Epithelial cell of proximal tubule (primary cell): ENCODE data around the gene MARCHF2. TPM values are rescaled to one million over a fixed set of nuclear protein-coding genes. Genes with fewer than 3 reads are reported as not detected.
"Not testable (repeated sequence)": the region's sequence is repeated elsewhere in the genome, so short reads cannot be mapped to it uniquely, and the experiment has no call there.

Experiments used
- DNase-seq: peaks from one replicate; pipeline ENCODE4 v3.0.0-alpha.2; 2011; ENCODE audit warnings: low read depth
- H3K4me3 ChIP-seq: 2 replicates; pipeline ENCODE4 v1.5.1; 2011; ENCODE audit warnings: low read depth, mild to moderate bottlenecking, low read length
- total RNA-seq: library from RNA; depleted of rRNA; stranded (reverse); fragments of >200 nt; gene quantifications from 2 replicates; pipeline ENCODE4 v1.2.3, GENCODE V29; 2015
- TF ChIP-seq, protein P1 (sequence below): conservative IDR thresholded peaks from 2 replicates; pipeline ENCODE4 v1.5.1; 2012; ENCODE audit warnings: low read depth, mild to moderate bottlenecking, low read length

Gene MARCHF2
- total RNA-seq, 1 donor from 2014 or later, result 58.9 TPM

DNA sequence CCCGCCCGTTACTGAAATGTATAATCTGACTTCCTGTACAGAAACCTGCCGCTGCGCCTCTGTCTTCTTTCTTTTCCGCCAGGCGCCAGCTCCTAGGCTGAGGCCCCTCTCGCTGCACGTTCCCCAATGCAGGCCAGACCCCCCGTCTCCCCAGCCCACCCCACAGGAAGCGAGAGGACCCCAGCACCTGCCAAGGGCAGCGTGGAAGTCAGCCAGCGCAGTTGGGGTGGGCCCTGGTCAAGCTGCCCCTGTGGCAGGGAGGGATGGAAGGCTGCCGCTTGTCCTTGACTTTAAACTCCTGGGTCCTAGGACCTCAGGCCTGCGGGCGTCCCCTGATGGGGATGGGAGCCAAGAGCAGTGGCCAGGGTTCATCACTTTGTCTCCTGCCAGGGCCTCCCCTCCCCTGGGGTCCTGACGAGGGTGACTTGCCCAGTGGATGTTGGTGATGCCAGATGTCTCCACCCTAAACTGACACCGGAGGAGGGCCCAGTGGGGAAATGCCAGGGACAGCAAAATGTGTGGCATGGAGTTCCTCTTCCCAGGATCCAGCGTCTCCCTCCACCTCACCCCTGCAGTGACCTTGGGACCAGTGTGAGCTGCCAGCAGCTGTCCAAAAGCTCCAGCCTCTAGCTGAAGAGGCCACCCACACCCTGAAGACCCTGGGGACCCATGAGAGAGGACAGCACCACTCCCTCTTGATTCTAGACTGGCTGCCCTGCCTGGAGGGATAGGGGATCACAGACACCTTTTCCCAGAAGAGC, 8.5 kb upstream of the MARCHF2 start:
- H3K4me3 ChIP-seq, result no peak overlapping the region
- no peak for DNase-seq
- TF ChIP-seq, protein P1, sequence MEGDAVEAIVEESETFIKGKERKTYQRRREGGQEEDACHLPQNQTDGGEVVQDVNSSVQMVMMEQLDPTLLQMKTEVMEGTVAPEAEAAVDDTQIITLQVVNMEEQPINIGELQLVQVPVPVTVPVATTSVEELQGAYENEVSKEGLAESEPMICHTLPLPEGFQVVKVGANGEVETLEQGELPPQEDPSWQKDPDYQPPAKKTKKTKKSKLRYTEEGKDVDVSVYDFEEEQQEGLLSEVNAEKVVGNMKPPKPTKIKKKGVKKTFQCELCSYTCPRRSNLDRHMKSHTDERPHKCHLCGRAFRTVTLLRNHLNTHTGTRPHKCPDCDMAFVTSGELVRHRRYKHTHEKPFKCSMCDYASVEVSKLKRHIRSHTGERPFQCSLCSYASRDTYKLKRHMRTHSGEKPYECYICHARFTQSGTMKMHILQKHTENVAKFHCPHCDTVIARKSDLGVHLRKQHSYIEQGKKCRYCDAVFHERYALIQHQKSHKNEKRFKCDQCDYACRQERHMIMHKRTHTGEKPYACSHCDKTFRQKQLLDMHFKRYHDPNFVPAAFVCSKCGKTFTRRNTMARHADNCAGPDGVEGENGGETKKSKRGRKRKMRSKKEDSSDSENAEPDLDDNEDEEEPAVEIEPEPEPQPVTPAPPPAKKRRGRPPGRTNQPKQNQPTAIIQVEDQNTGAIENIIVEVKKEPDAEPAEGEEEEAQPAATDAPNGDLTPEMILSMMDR, result no peak

DNA sequence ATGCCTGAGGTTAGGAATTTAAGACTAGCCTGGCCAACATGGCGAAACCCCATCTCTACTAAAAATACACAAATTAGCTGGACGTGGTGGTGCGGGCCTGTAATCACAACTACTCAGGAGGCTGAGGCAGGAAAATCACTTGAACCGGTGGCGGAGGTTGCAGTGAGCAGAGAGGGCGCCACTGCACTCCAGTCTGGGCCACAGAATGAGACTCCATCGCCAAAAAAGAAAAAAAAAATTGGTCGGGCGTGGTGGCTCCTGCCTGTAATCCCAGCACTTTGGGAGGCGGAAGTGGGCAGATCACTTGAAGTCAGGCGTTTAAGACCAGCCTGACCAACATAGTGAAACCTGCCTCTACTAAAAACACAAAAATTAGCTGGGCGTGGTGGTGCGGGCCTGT, 2.4 kb upstream of the MARCHF2 start:
- not testable (repeated sequence) for DNase-seq

DNA sequence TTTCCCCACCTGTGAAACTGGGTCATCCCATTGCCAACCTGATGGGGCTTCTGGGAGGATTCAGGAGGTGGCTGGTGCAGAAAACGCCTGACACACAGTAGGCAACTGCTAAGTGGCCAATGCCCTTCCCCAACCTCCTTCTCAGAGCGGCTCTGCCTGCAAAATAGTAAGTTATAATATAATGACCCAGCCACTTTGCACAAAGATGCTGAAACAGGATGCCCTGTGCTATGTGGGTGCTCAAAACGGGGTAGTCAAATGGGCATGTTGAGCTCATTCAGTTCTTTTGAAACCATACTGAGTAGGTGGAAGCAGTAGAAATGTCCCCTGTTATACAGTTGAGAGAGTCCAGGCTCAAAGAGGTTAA, 507 bp downstream of the MARCHF2 start:
- no peak for DNase-seq
- H3K4me3 ChIP-seq, result peak overlapping the region; percentile 83
- TF ChIP-seq, protein P1, result no peak

More for the DNA sequence above, 2.4 kb upstream of the MARCHF2 start:
- H3K4me3 ChIP-seq, result not testable (repeated sequence)
- TF ChIP-seq, protein P1, result peak; percentile 7

DNA sequence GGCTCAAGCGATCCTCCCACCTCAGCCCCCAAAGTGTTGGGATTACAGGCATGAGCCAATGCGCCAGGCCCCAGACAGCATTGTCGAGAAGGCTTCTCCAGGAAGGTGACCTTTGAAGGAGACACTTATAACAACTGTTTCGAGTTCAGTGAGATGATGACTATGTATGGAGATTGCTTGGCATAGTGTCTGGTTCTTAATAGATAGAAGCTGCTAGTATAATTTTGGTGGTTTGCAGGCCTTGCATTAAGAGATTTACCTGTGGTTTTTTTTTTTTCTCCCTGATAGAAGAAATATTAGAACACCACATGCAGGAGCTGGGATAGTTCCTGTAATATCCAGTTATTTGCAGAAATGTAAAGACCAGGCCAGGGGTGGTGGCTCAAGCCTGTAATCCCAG, 3.7 kb downstream of the MARCHF2 start:
- no peak for DNase-seq
- H3K4me3 ChIP-seq, result no peak overlapping the region
- TF ChIP-seq, protein P1, result no peak

DNA sequence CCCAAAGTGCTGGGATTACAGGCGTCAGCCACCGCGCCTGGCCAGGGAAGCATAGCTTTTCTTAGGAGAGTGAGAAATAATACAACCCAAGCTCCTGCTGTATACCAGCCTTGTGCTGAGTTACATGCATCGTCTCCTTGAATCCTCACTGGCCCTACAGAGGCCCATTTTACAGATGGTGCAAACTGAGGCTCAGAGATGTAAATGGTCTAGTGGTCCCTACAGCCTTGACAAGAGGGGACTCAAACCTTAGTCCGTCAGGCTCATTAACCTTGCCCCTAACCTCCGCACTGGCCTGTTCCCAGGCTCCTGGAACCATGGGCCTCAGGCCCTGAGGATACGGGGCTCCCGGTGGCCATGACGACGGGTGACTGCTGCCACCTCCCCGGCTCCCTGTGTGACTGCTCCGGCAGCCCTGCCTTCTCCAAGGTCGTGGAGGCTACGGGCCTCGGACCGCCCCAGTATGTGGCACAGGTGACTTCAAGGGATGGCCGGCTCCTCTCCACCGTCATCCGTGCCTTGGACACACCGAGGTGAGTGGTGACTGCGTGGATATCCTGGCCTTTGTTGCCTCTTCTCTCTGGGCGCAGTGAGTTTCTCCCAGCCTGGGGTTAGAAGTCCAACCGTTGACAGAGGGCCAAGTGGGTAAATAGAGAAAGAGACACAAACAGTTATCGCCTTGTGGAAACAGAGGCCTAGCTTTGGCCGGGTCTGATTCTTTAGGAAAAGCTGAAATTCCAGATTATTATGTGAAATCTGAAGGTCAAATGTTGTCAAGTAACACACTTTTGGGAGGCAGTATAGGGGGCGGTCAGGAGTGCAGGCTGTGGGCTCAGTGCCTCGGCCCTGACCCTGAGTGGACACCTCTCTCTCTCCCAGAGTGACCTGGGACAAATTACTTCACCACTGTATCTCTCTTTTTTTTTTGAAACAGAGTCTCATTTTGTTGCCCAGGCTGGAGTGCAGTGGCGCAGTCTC, 8.7 kb downstream of the MARCHF2 start:
- H3K4me3 ChIP-seq, result no peak overlapping the region
- no peak for DNase-seq
- TF ChIP-seq, protein P1, result no peak

DNA sequence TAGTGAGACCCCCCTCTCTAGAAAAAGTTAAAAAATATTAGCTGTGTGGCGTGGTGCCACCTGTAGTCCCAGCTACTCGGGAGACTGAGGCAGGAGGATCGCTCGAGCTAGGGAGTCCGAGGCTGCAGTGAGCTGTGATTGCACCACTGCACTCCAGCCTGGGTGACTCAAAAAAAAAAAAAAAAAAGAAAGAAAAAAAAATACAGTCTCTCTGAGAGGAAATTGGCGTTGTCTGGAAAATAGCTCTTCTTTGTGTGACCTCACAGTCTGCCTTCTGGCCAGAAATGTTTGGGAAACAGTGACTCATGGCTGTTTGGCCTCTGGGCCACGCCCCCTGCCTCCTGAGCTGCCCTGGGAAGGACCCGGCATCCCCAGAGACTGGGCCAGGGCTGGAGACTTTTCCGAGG, 10.7 kb downstream of the MARCHF2 start:
- DNase-seq, result peak; percentile 81
- TF ChIP-seq, protein P1, result no peak
- H3K4me3 ChIP-seq, result no peak overlapping the region

DNA sequence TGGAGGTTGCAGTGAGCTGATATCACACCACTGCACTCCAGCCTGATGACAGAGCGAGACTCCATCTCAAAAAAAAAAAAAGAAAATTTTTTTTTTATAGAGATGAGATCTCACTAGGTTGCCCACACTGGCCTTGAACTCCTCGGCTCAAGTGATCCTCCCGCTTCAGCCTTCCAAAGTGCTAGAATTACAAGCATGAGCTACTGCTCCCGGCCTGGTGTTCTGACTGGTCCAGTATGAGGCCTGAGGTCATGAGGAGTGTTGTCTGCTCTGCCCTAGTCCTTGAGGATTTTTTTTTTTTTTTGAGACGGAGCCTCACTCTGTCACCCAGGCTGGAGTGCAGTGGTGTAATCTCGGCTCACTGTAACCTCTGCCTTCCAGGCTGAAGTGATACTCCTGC, 12.2 kb downstream of the MARCHF2 start:
- not testable (repeated sequence) for DNase-seq, H3K4me3 ChIP-seq
